Glutamatergic neuron (in vitro differentiated cells): ENCODE results near the gene C1QL2. TPM values are rescaled to one million over a fixed set of nuclear protein-coding genes. Genes with fewer than 3 reads are reported as not detected.

Experiments used
- DNase-seq: peaks from one replicate; pipeline ENCODE4 v3.0.0; 2022
- H3K27ac Mint-ChIP-seq: one replicate; pipeline ENCODE4 v1.8.0; 2020; ENCODE audit warnings: mild to moderate bottlenecking, mixed read lengths, inconsistent platforms; ENCODE audit not compliant: unreplicated experiment
- H3K27me3 Mint-ChIP-seq: one replicate; pipeline ENCODE4 v1.8.0; 2020; ENCODE audit warnings: mild to moderate bottlenecking, moderate library complexity, mixed read lengths, inconsistent platforms; ENCODE audit not compliant: unreplicated experiment
- H3K36me3 Mint-ChIP-seq: one replicate; pipeline ENCODE4 v1.8.0; 2020; ENCODE audit warnings: mild to moderate bottlenecking, mixed read lengths, inconsistent platforms; ENCODE audit not compliant: unreplicated experiment
- H3K4me1 Mint-ChIP-seq: one replicate; pipeline ENCODE4 v1.8.0; 2020; ENCODE audit warnings: mild to moderate bottlenecking, low read depth, mixed read lengths, inconsistent platforms; ENCODE audit not compliant: unreplicated experiment
- H3K4me3 Mint-ChIP-seq: one replicate; pipeline ENCODE4 v1.8.0; 2020; ENCODE audit warnings: mild to moderate bottlenecking, mixed read lengths, inconsistent platforms; ENCODE audit not compliant: unreplicated experiment
- H3K9me3 Mint-ChIP-seq: one replicate; pipeline ENCODE4 v1.8.0; 2020; ENCODE audit warnings: mild to moderate bottlenecking, moderate library complexity, mixed read lengths, inconsistent platforms; ENCODE audit not compliant: unreplicated experiment
- total RNA-seq: library from RNA; stranded (reverse); fragmentation: NEBNext Ultra II Directional; extraction: Animal tissue kit (Norgen Biotek cat#: 25700); gene quantifications from one replicate; pipeline ENCODE4 v1.2.1, GENCODE V29; 2021; ENCODE audit not compliant: unreplicated experiment
- TF ChIP-seq, protein P1 (sequence below): fragments of 200-600 bp; sonication (generic); IDR thresholded peaks from one replicate; pipeline ENCODE4 v1.5.0; 2021; ENCODE audit not compliant: partially characterized antibody, unreplicated experiment

Gene C1QL2
- total RNA-seq, 1 donor from 2014 or later: not detected

DNA sequence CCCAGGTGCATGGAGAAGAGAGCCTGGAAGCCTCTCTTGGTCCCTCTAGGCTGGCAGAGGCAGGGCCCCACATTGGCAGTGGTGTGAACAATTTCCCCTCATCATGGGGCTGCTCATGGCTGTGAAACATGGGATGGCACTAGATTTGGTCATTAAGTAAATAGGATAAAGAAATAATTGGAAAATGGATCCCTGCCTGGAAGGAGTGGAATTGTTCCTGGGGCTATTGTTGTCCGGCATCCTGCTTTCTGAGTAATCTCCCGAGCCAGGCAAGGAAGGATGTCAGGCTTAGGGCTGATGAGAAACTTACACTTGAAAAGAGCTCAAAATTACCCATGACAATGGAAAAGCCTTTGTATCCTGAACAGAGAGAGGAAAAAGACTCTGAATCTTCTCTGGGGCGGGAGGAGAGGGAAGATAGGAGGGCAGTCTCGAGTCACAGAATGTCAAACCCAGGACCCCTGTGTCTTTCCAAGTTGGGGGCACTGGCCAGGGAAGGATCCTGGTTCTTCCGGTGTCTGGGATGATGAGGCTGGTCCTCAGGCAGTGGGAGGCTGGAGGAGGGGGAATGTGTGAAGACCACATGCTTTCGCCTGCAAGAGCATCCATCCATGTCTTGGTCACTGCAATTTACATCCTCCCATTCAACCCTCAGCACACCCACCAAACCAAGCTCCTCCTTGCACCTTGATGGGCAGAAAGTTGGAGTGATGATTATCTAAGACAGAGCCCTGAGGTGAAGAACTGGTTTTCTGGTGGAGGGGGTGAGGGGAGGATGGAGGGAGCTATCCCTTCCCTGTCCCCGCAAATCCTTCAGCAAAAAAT, 38.0 kb upstream of the C1QL2 start:
- Mint-ChIP-seq H3K9me3 (peaks cover 4% of the 10 kb centered on the region), H3K27ac (no peak overlapping the region), H3K36me3 (no peaks in the 10 kb centered on the region), H3K4me3 (no peak overlapping the region), H3K4me1 (peaks cover 4% of the 10 kb centered on the region), H3K27me3 (peaks cover 6% of the 10 kb centered on the region)
- DNase-seq: no peak
- TF ChIP-seq, protein P1, sequence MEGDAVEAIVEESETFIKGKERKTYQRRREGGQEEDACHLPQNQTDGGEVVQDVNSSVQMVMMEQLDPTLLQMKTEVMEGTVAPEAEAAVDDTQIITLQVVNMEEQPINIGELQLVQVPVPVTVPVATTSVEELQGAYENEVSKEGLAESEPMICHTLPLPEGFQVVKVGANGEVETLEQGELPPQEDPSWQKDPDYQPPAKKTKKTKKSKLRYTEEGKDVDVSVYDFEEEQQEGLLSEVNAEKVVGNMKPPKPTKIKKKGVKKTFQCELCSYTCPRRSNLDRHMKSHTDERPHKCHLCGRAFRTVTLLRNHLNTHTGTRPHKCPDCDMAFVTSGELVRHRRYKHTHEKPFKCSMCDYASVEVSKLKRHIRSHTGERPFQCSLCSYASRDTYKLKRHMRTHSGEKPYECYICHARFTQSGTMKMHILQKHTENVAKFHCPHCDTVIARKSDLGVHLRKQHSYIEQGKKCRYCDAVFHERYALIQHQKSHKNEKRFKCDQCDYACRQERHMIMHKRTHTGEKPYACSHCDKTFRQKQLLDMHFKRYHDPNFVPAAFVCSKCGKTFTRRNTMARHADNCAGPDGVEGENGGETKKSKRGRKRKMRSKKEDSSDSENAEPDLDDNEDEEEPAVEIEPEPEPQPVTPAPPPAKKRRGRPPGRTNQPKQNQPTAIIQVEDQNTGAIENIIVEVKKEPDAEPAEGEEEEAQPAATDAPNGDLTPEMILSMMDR: no peak

DNA sequence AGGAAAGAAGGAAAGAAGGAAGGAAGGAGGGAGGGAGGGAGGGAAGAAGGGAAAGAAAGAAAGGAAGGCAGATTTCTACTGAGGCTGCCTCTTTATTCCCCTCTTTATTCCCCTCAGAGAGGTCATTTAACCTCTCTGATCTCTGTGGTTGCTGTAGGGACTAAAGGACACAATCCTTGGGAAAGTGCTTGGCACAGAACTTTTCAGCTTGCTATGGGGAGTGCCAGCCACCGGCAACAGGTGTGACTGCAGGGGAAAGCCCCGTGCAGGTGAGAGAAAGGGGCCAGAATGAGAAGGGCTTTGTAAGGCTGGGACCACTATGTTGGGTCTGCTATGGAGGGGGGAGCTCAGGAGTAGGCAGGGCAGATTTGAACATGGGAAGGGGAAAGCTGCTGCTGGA, 37.3 kb upstream of the C1QL2 start:
- peaks cover 4% of the 10 kb centered on the region for H3K4me1 Mint-ChIP-seq
- DNase-seq: no peak
- no peak overlapping the region for H3K4me3 Mint-ChIP-seq
- TF ChIP-seq, protein P1: no peak
- H3K27ac Mint-ChIP-seq: no peak overlapping the region
- H3K27me3 Mint-ChIP-seq: peaks cover 6% of the 10 kb centered on the region
- peaks cover 4% of the 10 kb centered on the region for H3K9me3 Mint-ChIP-seq
- no peaks in the 10 kb centered on the region for H3K36me3 Mint-ChIP-seq

DNA sequence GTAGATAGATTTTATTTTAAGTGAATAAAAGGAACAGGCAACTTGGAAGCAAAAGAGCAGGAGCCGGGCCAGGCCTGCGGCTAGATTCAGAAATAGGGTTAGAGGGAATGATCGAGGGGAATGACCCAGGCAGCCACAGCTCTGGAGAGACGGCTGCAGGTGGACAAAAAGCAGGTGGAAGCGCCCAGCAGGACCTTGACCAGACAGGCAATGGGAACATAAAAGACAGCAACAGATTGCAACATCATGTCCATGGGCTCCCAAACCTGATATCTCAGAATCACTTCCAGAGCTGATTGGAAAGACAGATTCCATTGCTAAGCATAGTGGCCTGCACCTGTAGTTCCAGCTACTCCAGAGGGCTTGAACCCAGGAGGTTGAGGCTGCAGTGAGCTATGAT, 36.5 kb upstream of the C1QL2 start:
- no peak overlapping the region for H3K27ac Mint-ChIP-seq
- no peak for DNase-seq
- peaks cover 6% of the 10 kb centered on the region for H3K27me3 Mint-ChIP-seq
- no peak overlapping the region for H3K4me3 Mint-ChIP-seq
- H3K36me3 Mint-ChIP-seq: no peaks in the 10 kb centered on the region
- TF ChIP-seq, protein P1: no peak
- H3K4me1 Mint-ChIP-seq: peaks cover 4% of the 10 kb centered on the region
- peaks cover 4% of the 10 kb centered on the region for H3K9me3 Mint-ChIP-seq

DNA sequence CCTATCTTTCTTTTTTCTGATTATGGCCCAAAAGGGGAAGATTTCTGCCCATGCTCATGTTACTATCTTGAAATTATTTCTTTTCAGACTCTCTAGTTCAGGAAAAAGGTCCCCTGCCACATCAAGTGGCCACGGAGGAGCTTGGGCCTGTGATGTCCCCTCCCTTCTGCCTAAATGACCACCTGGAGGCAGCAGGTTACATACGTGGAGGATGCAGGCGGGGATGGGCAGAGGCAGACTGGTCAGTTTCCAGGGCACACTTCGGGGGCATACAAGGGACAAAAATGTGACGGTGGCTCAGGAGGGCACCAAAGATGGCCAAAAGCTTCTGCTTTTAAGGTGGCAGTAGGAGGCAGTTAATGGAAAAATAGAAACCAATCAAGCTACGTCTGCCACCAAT, 34.3 kb upstream of the C1QL2 start:
- no peak overlapping the region for H3K4me3 Mint-ChIP-seq
- TF ChIP-seq, protein P1: no peak
- peaks cover 4% of the 10 kb centered on the region for H3K27me3 Mint-ChIP-seq
- peaks cover 4% of the 10 kb centered on the region for H3K4me1 Mint-ChIP-seq
- H3K36me3 Mint-ChIP-seq: no peaks in the 10 kb centered on the region
- no peak for DNase-seq
- H3K9me3 Mint-ChIP-seq: peaks cover 4% of the 10 kb centered on the region
- no peak overlapping the region for H3K27ac Mint-ChIP-seq

DNA sequence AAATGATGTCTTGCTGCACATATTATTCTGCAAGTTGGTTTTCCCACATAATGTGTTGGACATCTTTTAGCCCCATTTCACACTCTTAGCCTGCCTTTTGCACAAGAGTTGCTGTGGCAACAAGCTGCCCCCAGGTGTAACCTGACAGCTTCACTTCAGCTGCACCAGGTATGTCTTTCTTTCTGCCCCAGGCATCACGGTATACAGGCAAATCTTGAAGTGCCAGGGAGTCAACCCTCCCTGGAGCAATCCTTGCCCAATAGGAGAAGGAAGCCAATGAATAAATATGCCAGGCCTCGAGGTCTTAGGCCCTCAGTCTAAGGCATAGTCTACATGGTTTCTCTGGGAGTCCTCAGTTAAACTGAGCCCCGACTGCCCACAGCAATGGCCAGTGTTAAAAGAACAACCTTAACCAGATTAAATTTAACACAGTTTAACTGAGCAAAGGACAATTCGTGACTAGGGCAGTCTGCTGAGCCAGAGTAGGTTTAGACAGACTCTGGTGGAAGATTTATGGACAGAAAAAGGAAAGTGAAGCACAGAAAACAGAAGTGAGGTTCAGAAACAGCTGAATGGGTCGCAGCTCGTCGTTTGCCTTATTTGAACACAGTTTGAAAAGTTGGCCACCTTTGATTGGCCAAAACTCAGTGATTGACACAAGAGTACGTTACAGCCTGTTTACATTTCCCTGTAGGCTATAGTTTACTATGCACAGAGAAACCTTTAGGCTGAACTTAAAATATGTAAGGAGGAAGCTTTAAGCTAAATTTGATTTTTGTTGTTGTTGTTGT, 32.0 kb upstream of the C1QL2 start:
- H3K27me3 Mint-ChIP-seq: peaks cover 4% of the 10 kb centered on the region
- H3K4me3 Mint-ChIP-seq: no peak overlapping the region
- no peak for DNase-seq
- H3K36me3 Mint-ChIP-seq: no peaks in the 10 kb centered on the region
- no peaks in the 10 kb centered on the region for H3K4me1 Mint-ChIP-seq
- no peak overlapping the region for H3K27ac Mint-ChIP-seq
- TF ChIP-seq, protein P1: no peak
- peaks cover 4% of the 10 kb centered on the region for H3K9me3 Mint-ChIP-seq
